Glomerular endothelial cell (primary cell): ENCODE results near the gene ERI3. TPM values are rescaled to one million over a fixed set of nuclear protein-coding genes. Genes with fewer than 3 reads are reported as not detected.

Experiments used
- DNase-seq: peaks from one replicate; pipeline ENCODE4 v3.0.0-alpha.2; 2011; ENCODE audit warnings: low read depth, low spot score; ENCODE audit errors: extremely low read depth
- total RNA-seq: library from RNA; depleted of rRNA; stranded (reverse); fragments of >200 nt; gene quantifications from 2 replicates; pipeline ENCODE4 v1.2.3, GENCODE V29; 2015

ERI3 gene
- total RNA-seq, result 48.7 and 50.6 TPM in 2 replicates

DNA sequence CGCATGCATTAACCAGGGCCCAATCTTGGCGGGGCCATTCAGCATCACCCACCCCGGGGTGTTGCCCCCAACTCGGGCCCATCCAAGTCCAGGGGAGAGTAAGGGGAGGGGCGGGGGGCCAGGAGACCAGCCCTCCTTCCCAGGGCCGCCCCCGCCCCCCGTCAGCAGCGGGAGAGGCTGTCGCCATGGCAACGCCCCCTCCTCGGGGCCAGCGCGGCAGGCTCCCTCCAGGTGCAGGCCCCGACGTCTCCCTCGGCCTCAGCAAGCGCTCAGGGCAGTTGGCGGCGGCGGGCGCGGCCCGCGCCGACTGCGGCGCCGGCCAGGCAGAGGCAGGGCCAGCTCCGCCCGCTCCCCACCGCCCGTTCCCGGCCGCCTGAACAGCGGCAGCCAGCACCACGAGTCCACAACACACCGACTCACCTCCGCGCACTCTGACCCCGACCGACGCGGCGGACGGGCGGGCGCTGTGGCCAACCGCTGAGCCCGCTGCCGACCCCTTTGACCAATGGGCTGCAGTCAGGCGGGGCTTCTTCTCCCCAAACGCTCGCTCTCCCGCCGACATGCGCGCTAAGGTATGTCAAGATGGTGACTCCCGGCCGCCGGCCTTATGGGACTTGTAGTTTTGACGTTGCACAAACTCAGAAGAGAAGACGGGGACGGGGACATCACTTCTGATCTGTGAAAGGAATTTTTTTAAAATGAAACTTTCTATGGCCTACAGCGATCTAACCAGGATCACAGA is at the start of gene ERI3:
Gene ERI3 (minus strand): TSS at position 418 of the 742 bp plus-strand sequence. CDS start 231 bp downstream, at position 187.
- peak; percentile 55 for DNase-seq

- DNase-seq, result no peak
Observed at GRCh38 chr1:44401256-44402228, 46.5 kb upstream of the ERI3 start.

DNA sequence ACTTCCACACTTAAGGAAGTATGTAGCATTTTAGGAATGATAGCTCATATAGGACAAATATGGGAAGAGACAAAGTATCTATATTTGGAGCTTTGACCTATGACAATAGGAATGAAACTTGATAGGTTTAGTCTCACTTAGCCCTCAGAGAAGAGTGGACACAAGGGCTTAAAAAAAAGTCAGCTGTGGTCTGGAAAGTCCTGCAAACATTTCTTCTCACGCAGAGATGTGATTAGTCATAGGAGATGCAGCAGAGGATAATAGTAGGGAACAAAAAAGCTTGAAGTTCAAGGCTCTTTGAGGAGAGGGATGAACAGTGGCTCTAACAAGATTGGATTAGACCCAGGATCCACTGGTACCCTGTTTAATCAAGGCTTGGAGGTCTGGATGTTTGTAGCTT is 35.2 kb upstream of the ERI3 start:
- no peak for DNase-seq

DNA sequence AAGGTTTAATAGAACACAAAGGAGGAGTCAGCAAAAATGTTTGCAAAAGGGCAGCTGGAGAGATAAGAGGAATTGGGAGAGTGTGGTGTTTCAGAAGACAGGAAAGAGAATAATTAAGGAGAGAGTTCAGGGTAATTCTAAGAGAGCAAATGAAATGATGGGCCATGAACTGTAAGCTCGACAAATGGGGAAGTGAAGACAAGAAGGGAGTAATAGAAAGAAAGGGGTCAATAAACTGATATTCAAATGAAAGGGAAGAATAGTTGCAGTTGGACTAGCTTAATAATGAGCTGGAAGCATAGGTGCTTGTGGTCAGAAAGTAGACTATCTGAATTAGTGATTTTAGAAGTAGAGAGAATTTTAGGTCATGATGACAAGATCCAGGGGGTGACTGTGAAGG is 34.4 kb upstream of the ERI3 start:
- no peak for DNase-seq

DNA sequence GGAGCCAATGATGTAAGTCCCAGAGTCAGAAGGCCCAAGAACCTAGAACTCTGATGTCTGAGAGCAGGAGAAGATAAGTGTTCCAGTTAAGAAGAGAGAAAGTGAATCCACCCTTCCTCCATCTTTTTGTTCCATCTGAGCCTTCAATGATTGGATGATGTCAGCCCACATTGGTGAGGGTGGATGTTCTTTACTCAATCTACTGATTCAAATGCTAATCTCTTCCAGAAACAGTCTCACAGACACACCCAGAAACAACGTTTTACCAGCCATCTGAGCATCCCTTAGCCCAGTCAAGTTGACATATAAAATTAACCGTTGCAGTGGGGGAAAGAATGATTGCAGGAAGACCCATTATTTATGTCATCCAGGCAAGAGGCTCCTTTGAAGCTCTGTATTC is 33.5 kb upstream of the ERI3 start:
- DNase-seq, result no peak

- DNase-seq, result no peak
Observed at GRCh38 chr1:44380666-44381177, 25.7 kb upstream of the ERI3 start.

GRCh38 chr1:44377925-44378784 is 23.1 kb upstream of the ERI3 start:
- DNase-seq, result no peak

- DNase-seq, result no peak
Observed at GRCh38 chr1:44375547-44375946, 20.5 kb upstream of the ERI3 start.

DNA sequence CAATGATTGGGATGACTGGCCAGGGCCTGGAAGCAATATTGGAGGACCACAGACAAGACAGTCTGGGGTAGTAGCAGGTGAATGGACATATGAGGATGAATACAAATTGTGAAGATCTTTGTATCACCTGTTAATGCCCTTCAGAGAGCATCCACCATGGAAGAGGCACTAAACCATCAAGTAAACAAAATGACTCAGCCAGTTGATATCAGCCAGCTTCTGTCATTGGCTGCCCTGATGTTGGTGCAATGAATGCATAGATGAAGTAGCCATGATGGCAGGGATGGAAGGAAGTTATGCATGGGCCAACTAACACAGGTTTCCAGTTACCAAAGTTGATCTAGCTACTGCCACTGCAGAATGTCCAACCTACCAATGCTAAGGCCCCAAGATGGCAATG is 16.1 kb upstream of the ERI3 start:
- no peak for DNase-seq

DNA sequence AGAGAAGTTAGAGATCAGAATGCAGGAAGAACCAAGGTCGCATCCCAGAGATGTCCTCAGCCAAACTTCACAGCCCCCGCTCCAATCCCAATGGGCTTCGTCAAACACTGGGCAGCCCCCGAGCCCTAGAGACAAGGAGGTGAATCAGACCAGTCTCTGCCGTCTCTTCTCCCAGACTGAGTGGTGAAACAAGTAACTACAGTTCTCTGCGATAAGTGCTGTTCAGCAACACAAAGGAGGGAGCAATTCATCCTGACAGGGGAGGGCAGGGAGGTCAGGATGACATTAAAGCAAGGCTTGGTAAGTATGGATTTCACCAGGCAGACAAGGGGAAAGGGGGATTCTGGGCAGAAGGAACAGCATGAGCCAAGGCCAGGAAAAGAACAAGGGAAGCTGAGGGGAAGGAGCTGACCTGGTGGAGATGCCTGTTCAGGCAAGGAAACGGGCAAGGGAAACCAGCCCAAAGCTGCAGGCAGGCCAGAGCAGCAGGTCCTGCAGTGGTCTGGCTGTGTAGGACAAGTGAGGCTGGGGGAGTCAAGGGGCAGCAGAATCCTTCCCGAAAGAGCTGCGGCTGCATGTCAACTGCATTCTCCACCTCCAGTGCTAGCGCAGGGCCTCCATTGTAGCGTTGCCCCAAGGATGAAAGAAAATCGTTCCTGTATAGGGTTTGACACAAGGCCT is 13.6 kb upstream of the ERI3 start:
- DNase-seq, result no peak

- no peak for DNase-seq
Observed at GRCh38 chr1:44367944-44368343, 12.9 kb upstream of the ERI3 start.

- no peak for DNase-seq
Observed at GRCh38 chr1:44366371-44366975, 11.4 kb upstream of the ERI3 start.

- no peak for DNase-seq
Observed at GRCh38 chr1:44361478-44361877, 6.4 kb upstream of the ERI3 start.

- no peak for DNase-seq
Observed at GRCh38 chr1:44359234-44359935, 4.3 kb upstream of the ERI3 start.

GRCh38 chr1:44357710-44358109 is 2.7 kb upstream of the ERI3 start:
- no peak for DNase-seq

DNA sequence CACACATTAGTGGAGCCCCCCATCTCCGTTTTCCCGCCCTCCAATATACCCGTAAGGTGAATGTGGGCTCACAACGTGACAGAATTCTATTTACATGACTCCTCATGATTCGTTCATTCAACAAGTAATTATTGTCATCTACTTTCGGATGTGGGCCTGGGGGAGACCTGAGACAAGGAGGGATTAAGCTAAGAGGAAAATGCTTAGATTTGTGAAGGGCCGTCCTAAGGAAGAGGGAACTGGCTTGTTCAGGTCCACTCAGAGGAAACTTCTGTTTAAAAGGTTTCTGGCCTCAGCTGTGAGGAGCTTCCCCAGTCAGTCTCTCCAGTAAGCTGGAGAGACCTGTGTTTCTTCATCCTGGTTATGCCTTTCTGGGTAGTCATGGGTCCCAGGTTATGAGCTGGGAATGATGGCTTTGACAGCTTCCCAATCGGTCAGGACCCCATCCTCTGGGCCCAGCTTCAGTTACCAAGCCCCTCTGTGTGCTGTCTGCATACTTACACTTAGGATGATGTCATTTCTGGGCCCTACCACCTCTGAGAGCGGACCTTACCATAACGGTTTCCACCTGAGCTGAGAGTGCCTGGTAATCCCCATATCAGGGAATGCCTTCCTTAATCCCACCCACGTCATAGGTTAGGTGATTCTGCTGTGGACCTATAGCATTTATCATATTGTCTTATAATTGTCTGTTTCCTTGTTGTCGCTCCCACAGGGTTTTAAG is 687 bp upstream of the ERI3 start:
- DNase-seq, result no peak

DNA sequence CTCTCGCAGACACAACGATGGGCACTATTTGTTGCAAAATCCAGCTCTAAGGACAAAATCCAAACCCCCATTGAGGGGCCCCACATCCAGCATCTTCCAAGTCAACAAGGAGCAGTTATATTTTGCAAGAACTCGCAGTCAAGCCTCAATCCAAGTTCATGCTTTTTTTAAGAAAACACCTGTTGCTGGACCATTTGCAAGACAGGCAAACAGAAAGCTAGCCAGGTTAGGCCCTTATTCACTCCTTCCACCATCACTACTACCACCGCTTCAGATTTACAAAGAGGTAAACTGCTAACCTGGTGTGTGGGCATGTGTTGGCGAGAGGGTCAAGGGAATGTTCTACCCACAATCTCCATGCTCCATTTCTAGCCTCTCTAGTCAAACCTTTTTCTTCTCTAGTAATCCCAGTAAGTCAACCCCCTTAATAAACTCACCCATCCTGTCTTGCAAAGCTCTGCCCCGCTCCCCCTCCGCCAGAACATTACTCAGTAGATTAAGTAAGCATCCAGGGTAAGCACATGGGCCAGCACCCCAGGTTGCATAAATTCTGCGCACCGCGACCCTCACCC is 703 bp downstream of the ERI3 start:
- no peak for DNase-seq

DNA sequence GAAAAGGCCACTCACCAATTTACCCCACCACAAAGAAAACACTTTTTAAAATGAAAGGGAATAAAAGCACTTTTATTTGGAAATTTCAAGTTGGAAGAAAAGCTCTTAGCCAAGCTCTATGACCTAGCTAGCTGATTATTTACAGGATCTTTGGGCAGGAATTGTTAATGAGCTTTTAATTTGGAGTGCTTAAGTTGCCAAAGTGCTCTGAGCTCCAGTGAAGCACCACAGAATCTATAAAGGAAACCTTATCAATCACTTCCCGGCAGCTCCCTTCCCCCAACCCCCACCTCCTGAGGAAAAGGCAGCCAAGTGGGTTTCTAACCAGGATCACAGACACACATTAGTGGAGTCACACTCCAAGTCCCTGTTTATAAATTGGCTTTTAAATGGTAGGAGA is 1.5 kb downstream of the ERI3 start:
- DNase-seq, result no peak
